GM12878 (cell line): ENCODE results near the gene EIF2B4. TPM values are rescaled to one million over a fixed set of nuclear protein-coding genes. Genes with fewer than 3 reads are reported as not detected.

Experiments used
- BMI1 ChIP-seq: fragments of 450-650 bp; IDR thresholded peaks from 2 replicates; pipeline ENCODE4 v1.6.1; 2016; ENCODE audit warnings: mild to moderate bottlenecking, moderate library complexity, borderline replicate concordance
- EED ChIP-seq: sonication (generic); IDR thresholded peaks from 2 replicates; pipeline ENCODE4 v1.6.1; 2016; ENCODE audit warnings: antibody characterized with exemption, low read depth
- ESRRA ChIP-seq: IDR thresholded peaks from 2 replicates; pipeline ENCODE4 v1.6.1; 2012; ENCODE audit warnings: mild to moderate bottlenecking, low read length, improper control_type of control experiment
- HDAC6 ChIP-seq: fragments of 200-600 bp; sonication (generic); IDR thresholded peaks from one replicate; pipeline ENCODE4 v1.8.0; 2017; ENCODE audit warnings: antibody characterized with exemption; ENCODE audit not compliant: unreplicated experiment
- NFYA ChIP-seq: IDR thresholded peaks from 2 replicates; pipeline ENCODE4 v1.6.1; 2011; ENCODE audit warnings: low read depth, mild to moderate bottlenecking, low read length, improper control_type of control experiment, borderline replicate concordance
- RB1 ChIP-seq: fragments of 450-650 bp; formaldehyde crosslinking; IDR thresholded peaks from 2 replicates; pipeline ENCODE4 v1.6.1; 2017; ENCODE audit warnings: mild to moderate bottlenecking, borderline replicate concordance
- SP1 ChIP-seq: IDR thresholded peaks from one replicate; pipeline ENCODE4 v1.6.1; 2011; ENCODE audit warnings: low read depth, low read length
- SUPT20H ChIP-seq: IDR thresholded peaks from 2 replicates; pipeline ENCODE4 v1.6.1; 2011; ENCODE audit warnings: low read depth, mild to moderate bottlenecking, low read length, moderate library complexity, borderline replicate concordance; ENCODE audit not compliant: control insufficient read depth
- polyA plus RNA-seq, 11 experiments: library from polyadenylated mRNA; depleted of rRNA in 4 of 11; unstranded in 6 of 11; stranded (reverse) in 5 of 11; fragments of >200 nt; fragmentation: Nextera tagmentation in 4 of 11; fragmentation: Illumina TruSeq in 1 of 11; extraction: Ambion mirVana in 4 of 11; extraction: Trizol in 1 of 11; gene quantifications; 1 replicate in 1 of 11; 2 replicates in 10 of 11; pipeline versions ENCODE4 v1.2.1 to v1.2.3, GENCODE V29; 2011 to 2016; ENCODE audit warnings: inconsistent platforms in 2 of 11, missing spikeins in 2 of 11, low read depth in 1 of 11
- total RNA-seq, 4 experiments: library from RNA; depleted of rRNA in 3 of 4; stranded (reverse); fragments of >200 nt in 3 of 4; fragmentation: Illumina TruSeq in 1 of 4; extraction: Trizol in 1 of 4; gene quantifications; 2 replicates each; pipeline versions ENCODE4 v1.2.1 to v1.2.3, GENCODE V29; 2013 to 2021
- TF ChIP-seq, protein P1 (sequence below): fragments of 450-650 bp; IDR thresholded peaks from 2 replicates; pipeline ENCODE4 v1.6.1; 2016; ENCODE audit warnings: mild to moderate bottlenecking
- TF ChIP-seq, protein P2 (sequence below): fragments of 450-650 bp; IDR thresholded peaks from 2 replicates; pipeline ENCODE4 v1.6.1; 2018; ENCODE audit warnings: mild to moderate bottlenecking, low read depth, moderate library complexity; ENCODE audit not compliant: partially characterized antibody

EIF2B4 gene
- total and polyA plus RNA-seq, 10 of the 15 experiments (the other 5 are each of a cell fraction or from before 2014, with no cell fraction given) = 13.4 to 53.9 (median 27.5) TPM

DNA sequence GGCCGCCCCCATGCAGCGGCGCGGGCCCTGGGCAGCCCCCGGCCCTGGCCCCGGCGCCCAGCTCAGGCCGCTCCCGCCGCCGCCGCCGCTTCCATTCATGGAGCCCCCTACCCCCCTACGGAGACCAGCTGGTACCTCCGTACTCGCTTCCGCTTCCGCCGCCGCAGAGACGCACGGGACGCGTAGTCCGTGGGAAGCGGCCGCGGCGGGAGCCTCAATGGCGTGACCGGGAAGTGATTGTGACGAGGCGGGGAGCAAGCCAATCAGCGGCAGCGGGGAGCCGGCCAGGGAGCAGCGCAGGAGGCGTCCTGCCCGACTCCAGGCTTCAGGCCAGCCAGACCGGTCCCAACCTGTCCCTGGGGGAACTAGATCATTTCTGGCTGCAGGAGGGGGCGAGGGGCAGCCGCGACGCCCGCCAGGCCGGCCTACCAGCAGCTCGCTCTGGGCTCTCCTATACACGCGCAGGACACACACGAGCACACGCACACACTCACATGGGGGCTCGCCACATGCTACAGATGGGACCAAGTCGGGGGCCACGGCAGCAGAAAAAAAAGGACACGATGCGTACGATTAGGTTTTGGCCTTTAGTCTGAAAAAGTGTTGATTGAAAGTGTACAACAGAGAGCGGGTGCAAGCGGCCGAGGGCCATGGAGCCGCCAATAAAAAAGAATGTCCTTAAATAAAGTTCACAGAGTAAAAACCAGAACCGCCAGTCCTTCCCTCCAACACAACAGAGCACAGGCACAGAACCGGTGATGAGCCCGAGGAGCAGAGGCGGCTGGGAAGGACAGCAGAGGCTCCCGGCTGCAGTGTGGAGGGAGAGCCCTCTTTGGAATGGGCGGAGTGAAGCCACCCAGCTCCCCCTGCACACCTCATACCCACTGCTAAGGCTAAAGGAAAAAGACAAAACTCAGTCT, 10.7 kb upstream of the EIF2B4 start, which contains the start of gene ZNF513 (continued):
- TF ChIP-seq SUPT20H (no peak), EED (no peak), SP1 (no peak), ESRRA (no peak), HDAC6 (no peak), NFYA (no peak), RB1 (peak; percentile 73; the same call in 1 of the 2 replicates), BMI1 (no peak)
- TF ChIP-seq, protein P1, sequence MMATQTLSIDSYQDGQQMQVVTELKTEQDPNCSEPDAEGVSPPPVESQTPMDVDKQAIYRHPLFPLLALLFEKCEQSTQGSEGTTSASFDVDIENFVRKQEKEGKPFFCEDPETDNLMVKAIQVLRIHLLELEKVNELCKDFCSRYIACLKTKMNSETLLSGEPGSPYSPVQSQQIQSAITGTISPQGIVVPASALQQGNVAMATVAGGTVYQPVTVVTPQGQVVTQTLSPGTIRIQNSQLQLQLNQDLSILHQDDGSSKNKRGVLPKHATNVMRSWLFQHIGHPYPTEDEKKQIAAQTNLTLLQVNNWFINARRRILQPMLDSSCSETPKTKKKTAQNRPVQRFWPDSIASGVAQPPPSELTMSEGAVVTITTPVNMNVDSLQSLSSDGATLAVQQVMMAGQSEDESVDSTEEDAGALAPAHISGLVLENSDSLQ = peak; percentile 48
- TF ChIP-seq, protein P2, sequence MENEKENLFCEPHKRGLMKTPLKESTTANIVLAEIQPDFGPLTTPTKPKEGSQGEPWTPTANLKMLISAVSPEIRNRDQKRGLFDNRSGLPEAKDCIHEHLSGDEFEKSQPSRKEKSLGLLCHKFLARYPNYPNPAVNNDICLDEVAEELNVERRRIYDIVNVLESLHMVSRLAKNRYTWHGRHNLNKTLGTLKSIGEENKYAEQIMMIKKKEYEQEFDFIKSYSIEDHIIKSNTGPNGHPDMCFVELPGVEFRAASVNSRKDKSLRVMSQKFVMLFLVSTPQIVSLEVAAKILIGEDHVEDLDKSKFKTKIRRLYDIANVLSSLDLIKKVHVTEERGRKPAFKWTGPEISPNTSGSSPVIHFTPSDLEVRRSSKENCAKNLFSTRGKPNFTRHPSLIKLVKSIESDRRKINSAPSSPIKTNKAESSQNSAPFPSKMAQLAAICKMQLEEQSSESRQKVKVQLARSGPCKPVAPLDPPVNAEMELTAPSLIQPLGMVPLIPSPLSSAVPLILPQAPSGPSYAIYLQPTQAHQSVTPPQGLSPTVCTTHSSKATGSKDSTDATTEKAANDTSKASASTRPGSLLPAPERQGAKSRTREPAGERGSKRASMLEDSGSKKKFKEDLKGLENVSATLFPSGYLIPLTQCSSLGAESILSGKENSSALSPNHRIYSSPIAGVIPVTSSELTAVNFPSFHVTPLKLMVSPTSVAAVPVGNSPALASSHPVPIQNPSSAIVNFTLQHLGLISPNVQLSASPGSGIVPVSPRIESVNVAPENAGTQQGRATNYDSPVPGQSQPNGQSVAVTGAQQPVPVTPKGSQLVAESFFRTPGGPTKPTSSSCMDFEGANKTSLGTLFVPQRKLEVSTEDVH = peak; percentile 63
